OCI-LY1 (cell line): ENCODE data around the gene EIF3J.

Source experiments
- EZH2 ChIP-seq: fragments of 200-600 bp; sonication (generic), shearing (Covaris generic); IDR thresholded peaks from 2 replicates; pipeline ENCODE4 v1.8.0; 2017; ENCODE audit warnings: borderline replicate concordance, mixed run types, mild to moderate bottlenecking, antibody characterized with exemption, low read length, moderate library complexity, mixed read lengths
- TF ChIP-seq, protein P1 (sequence below): fragments of 200-600 bp; sonication (generic), shearing (Covaris generic); IDR thresholded peaks from 2 replicates; pipeline ENCODE4 v1.5.1; 2017; ENCODE audit warnings: mild to moderate bottlenecking, antibody characterized with exemption, low read length, moderate library complexity, mixed read lengths

DNA sequence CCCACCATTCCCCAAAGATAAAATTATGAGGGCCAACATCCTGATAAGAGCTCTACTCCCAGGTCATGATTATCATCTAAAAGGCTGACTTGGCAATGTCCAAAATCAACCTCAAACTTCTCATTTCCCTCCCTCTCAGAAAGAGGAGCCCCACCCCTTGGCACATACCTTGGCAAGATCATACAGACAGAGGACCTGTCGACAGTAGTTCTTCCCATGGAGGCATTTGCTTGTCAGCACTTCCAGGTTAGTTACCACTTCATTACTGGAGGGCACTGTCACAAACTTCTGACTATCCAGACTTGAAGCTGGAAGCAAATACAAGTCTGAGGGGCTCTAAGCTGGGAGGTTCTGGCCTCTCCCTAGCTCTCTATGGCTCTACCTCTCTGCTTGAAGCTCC is 37.8 kb downstream of the EIF3J start:
- TF ChIP-seq, protein P1, sequence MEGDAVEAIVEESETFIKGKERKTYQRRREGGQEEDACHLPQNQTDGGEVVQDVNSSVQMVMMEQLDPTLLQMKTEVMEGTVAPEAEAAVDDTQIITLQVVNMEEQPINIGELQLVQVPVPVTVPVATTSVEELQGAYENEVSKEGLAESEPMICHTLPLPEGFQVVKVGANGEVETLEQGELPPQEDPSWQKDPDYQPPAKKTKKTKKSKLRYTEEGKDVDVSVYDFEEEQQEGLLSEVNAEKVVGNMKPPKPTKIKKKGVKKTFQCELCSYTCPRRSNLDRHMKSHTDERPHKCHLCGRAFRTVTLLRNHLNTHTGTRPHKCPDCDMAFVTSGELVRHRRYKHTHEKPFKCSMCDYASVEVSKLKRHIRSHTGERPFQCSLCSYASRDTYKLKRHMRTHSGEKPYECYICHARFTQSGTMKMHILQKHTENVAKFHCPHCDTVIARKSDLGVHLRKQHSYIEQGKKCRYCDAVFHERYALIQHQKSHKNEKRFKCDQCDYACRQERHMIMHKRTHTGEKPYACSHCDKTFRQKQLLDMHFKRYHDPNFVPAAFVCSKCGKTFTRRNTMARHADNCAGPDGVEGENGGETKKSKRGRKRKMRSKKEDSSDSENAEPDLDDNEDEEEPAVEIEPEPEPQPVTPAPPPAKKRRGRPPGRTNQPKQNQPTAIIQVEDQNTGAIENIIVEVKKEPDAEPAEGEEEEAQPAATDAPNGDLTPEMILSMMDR, result no peak
- TF ChIP-seq EZH2, result no peak
